Umbilical cord (tissue), 2 donors: Measurements from ENCODE around the gene VGLL4. TPM values are rescaled to one million over a fixed set of nuclear protein-coding genes. Genes with fewer than 3 reads are reported as not detected.

Experiments used
- DNase-seq: peaks from one replicate; pipeline ENCODE4 v3.0.0-alpha.2; 2015; ENCODE audit warnings: low spot score
- total RNA-seq: library from RNA; depleted of rRNA; stranded (reverse); fragments of >200 nt; gene quantifications from one replicate; pipeline ENCODE4 v1.2.3, GENCODE V29; 2014; ENCODE audit warnings: low replicate concordance; ENCODE audit not compliant: insufficient read depth

The VGLL4 gene
- total RNA-seq, 1 donor from 2014 or later, result 122 TPM

DNA sequence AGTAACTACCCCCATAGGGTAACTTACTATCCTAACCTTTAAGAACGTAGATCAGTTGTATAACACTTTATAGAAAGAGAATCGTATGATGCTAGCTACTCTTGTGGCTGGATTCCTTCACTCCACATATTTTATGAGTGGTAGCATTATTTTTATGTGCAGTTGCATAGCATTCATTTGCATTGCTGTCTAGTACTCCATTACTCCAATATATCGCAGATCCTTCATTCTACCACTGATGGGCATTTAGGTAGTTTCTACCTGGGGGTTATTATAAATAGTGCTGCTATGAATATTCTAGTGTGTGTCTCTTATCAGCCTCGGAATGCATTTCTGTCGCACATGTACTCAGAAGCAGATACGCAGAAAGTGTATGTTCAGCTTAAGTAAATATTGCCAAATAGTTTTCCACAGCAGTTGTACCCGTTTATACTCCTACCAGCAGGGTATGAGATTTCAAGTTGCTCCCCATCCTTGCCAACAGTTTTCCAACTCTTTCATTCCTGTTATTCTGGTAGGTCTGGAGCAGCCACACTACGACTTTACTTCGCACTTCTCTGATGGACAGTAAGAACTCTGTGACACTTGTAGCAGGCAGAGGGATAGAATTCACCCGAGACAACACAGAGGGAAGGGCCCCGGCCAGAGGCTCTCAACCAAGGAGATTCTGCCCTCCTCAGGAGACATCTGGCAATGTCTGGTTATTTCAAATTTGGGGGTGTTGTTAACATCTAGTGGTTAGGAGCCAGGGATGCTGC is 9.8 kb upstream of the VGLL4 start:
- no peak for DNase-seq

DNA sequence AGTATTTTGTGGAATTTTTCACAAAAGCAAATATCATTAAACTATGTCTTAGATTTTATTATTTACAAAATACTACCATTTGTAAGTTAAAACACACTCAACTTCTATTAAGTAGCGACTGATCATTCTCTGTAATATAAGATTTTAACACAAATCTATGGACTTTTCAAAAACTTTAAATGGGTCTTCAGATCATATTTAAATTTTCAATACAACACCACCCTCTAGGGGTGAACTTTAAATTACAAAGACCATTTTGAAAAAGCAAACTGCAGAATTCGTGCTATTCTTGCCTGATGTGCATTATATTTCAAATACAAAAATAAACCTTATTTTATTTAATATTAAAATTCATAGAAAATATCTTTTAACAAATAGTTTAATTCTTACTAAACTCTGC is 8.2 kb upstream of the VGLL4 start:
- peak; percentile 66 for DNase-seq

DNA sequence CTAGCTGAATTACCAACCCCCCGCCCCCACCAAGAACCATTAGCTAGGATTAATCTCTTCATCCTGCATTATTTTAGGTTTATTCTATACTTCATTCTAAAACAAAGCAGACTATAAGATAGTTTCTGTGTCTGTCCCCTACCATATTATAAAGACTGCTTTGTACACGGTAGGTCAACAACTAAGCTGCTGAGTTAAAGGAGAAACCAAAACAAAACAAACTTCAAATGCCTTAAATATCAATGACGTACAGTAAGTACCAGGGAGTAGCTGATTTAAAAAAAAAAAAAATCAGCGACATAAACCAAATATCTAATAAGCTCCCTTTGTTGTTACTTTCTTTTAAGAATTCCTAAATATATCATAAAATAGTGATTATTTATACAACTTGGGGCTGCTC is 7.8 kb upstream of the VGLL4 start:
- no peak for DNase-seq

DNA sequence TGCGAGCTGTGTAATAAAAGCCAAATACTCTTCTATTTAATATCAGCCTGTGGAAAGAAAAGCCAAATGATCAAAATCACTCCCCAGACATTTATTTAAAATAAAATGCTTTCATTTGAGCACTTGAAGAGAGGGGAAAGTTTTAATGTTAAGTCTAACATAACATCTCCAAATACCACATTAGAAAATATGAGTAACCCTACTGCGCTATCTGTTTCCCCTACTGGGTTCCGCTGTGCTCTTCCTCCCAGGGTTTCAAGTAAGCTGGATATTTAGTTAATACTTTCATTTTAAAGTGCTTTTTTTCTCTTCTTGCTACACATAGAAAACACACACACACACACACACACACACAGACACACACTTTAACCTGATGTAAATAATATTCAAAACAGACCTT is 6.7 kb upstream of the VGLL4 start:
- no peak for DNase-seq

DNA sequence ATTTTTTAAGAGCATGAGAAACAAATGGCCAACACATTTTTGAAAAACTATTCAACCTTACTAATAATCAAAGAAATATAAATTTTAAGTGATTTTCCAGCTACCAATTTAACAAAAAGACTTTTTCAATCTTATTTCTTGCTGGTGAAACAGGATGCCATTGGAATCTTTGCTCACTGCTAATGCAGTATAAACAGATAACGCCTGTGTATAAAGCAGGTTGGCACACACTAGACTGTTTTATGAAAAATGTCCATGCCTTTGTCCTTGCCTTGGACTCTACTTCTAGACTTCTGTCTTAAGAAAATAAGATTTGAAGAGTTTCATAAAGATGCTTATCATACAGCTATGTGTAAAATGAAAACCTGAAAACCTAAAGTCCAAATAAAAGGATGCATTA is 5.0 kb upstream of the VGLL4 start:
- DNase-seq, result no peak

DNA sequence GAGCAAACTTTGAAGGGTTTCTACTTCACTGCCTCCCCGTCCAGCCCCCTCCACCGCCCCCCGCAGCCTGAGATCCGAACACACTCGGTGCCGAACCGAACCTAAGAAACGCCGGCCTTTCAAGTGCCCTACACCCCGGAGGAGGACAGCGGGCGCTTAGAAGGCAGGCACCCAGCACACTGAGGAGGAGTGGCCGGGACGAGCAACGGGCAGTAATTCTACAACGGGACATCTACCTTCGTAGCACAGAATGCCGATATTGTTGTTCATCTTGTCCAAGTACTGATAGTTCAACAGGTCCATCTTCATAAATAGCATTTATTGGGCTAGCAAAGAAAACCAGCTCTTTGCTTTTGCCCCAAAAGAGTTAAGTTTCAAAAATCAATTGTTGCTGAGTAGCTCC is 513 bp downstream of the VGLL4 start:
- no peak for DNase-seq

DNA sequence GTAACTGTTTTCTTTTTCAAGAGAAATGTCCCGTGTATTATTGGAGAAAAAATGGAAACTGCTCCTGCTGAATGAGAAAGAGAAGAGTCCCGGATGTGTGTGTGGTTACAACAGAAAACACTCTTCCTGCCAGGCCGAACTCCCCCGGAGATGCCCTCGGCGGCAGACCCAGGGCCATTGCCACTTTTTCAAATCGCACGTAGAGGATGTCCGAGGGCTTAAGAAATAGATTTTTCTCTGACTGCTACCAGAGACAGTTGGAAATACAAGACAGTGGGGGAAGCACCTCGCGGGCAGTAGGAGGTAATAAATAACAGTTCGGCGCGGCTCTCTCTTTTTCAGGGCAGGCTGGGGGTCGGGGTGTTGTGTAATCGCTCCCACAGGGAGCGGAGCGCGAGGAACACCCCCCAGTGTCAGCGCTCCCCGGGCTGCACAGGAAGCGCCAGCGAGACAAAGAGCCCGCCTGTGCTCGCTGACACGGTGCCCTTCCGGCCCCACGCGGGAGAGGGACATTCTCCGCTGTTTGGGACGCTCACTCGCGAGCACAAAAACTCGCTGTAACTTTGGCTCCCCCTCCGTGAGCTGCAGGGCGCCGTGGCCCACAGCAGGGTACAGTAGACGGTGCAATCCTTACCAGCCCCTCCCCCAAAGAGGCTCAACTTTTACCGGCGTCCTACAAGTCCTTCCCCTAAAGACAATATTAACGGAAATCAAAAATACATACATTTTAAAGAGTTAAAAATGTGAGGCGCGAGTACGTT is 1.1 kb downstream of the VGLL4 start:
- DNase-seq, result peak; percentile 87

DNA sequence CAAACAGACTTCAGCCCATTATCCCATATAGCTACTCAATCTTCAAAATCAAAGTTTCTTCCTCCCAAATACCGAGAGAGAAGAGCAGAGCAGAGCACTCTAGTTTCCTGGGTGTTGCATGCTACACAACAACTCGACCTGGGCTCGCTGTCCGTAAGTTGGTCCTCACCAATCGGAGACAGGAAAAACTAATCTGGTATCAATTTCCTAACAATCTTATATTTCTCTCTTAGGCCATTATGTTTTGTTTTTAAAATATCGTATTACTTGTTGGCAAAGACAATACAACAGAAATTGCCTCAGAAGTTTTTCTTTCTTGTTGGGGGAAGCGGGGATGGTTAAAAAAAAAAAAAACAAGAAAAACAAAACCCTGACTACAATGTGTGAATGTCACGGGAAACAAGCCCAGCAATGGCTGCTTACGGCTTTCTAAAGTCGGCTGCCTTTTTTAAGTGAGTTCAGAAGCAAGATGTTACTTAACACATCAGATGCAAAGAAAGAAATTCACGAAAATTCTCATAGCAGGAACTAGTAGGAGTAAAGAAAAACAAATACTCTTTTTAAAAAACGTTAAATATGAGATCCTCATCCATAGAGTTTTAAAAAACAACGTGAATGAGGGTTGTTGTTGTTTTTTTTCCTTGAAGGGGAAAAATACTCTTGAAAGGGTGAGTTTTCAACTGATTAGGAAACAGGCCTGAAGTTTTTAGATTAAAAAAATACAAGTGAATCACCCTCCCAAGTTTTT is 1.9 kb downstream of the VGLL4 start:
- DNase-seq, result peak; percentile 71

DNA sequence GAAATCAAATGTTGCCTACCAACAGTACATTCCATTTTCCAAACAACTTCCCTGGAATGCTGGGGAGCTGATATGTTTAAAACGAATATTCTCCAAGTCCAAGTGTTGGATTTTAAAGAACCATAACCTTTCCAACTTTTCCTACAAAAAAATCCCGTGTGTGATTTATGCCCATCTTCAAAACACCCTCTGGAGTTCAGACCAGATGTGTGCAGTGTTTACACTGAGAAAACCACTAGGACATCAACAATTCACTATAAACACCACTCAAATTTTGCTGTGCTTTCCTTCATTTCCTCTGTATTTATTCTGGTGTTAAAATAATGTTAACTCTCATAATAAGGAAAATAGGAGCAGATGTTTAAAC is 2.4 kb downstream of the VGLL4 start:
- no peak for DNase-seq

DNA sequence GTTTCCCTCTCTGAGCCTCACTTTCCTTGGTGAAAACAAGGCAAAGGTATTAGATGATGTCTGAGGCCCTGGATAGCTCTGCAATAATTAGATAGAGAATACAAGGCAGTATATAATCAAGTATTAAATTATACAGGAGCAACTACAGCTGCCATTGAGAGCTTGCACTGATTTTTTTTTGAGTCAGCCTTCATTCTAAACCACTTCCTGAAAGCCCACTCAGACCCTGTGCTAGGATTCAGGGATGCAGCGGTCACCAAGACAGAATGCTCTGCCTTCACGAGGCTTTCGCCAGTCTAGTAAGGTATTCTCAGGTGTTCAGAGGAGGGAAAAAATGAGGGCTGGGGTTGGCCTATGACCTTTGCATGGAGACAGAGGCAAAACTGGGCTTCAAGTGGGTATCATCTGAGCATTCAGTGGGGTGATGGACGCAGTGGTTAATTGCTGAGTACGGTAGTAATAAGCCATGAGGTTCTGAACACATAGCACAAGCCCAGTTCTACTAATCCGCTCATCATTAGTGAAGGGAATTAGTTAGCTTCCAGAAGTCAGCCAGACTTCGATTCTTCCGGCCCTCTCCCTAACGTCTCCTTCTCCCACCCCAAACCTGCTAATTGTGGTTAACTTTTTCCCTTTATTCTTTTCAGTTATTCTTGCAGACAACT is 3.6 kb downstream of the VGLL4 start:
- DNase-seq, result no peak

DNA sequence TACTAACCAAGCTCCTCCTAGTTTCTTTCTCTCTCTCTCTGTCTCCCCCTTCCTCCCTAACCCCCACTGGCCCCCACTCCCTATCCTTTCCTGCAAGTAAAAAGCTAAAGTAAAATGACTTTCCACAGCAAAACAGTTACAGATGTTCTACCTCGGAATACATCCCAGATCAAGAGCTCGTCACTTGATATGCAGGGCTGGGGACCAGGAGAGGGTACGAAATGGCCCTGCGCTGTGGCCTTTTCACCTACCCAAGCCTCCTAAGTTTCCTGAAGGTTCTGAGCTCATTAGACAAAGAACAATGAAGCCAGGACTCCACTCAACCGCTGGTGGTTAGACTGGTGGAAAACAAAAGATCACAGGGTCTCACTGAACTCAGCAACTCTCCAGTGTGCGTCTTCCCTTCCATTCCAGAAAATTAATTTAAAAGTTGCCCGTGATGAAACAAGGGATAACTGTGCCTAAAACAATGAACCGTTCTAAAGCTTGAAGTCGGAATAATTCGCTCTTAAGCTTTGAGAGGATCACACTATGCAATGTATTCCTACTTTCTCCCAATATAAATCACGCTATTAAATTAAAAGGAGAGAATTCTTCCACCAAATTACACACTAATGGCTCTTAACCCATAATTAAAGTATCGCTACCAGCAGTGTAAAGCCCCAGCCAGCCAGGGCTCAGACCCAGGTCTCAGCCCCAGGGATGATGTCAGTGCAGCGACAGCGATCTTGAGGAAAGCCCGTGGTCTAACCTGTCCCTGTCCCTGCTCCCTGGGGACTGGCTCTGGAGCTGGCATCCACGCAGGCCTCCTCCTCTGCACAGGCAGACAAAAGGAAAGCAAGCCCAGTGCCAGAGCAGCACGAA is 5.0 kb downstream of the VGLL4 start:
- no peak for DNase-seq

DNA sequence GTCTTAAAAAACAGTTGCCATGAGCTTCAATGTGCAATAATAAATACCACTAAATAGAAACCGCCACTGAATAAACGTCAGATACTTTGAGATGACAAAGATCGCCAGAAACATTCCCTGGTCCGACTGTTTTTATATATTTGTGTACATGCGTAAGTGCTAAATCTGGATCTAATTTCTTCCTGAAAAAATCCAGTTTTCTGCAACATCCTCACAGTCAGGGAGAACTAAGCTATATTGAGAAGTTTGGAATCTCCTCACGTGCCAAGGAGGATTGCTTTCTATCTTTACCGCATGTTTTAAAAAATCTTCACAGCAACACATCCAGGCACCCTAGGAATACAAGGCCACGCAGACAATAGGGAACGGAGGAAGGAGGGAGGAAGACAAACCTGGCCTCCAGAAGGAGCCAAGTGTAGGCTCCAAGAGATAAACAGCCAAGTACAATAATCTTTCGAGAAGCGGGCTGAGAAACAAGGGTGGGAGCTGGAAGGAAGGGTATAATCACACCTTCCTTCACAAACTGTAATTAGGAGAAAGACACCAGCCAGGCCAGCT is 5.7 kb downstream of the VGLL4 start:
- DNase-seq, result peak; percentile 62

DNA sequence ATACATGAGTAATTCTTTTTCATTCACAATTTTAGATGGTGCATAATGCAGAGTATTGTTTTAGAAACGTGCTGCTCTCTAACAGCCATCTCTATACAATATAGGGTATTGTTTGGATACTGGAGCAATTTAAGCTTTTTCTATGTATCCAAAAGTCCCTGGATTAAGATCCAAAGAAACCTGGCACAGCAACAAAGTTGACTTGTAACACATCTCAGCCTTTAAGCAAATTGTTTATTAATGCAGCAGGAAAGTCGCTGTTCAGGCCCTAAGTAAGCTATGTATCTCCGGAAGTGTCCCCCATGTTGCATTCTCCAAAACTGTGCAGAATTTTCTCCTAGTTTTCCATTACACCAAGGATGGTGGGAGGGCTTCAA is 7.3 kb downstream of the VGLL4 start:
- DNase-seq, result no peak

DNA sequence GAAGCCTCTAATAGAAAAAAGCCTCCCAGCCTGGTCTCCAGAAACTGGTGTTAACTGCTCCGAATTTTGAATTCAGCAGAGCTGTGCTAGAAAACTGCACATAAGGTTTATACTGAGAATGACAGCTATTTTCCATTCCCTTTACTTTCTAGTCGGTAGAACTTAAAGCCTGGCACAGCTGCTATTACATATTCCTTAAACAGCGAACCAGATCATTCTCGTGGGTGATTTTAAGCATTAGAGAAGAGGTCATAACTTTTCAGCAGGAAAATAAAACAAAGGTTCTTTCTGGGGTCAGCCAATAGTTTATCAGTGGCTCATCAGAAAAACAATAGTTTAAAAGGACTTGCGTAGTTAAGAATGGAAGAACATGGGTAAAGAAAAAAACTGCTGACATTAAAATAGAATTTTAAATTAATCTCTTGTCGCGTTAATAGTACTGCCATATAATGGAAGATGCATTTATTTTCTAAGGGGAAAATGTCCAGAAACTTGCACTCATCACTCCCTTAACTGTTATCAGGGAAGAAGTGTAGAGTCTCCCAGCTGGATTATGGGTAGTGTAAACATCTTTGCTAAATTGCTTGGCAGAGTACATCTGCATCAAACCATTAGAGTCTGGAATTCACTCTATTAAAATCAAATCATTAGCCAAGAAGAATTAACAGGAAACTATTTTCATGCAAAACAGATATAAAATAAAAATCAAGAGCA is 7.9 kb downstream of the VGLL4 start:
- DNase-seq, result peak; percentile 83

DNA sequence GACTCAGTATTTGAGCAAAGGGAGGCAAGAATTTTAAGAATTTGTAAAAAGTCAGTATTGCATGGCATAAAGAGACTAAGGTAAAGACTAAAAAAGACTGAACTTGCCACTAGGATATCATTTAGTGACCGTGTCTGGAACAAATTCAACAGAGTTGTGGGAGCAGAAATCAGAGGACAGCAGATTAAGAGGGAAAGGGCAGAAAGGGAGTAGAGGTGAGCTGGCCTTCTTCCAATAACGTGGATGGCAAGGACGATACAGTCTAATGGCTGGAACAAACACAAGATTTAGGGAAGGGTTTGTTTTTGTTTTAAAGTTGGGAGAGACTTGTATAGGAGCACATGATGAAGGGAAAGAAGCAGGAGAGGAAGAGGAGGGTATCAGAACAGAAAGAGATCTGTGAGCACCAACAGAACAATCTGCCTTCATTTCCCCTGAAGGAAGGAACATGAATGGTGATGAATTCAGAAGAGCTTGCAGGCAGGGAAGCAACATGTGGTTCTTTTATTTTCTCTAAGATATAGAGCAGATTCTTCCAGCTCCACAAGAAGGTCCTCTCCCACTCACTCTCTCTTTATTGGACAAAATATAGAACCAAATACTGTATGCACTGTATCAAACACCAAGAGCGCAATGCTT is 8.6 kb downstream of the VGLL4 start:
- no peak for DNase-seq

DNA sequence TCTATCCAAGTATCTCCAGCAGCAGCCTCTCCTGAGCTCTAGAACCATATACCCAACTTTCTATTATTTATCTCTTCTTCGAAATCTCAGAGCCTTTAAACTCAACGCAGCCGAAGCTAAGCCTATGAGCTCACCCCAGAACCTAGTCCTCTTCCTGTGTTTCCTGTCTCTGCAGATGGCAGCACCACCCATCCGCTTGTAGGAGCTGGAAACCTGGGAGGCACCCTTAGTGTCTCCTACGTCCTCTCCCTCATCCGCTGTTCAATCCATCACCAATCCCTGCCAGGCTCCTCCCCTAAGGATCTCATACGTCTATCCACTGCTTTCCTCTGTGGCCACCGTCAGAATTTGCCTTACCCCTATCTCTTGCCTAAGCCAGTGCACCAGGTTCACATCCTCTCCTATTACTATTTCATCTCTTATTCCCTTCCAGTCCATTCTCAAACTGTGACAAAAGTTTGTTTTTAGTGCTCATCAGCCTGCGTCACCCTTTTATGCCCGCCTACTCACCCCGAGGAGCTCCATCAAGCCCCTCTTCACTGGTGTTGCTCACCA is 9.6 kb downstream of the VGLL4 start:
- peak; percentile 63 for DNase-seq

DNA sequence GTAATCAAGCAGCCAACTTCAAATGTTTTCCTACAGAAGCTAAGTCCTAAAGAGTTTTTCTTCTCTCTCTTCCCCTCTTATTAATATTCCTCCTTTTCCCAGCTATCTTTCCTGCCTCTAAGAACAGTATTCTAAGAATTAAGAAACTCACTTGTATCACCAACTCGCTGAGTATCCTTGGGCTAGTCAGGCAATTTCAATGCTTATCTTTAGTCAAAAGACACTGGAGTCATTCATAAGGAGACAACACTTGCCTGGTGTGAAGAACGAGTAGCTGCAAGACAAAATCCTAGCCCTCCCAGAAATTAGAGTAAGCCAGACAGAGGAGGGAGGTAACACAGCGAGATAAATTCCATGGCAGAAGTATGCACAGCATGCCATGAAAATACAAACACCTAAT is 10.7 kb downstream of the VGLL4 start:
- no peak for DNase-seq

DNA sequence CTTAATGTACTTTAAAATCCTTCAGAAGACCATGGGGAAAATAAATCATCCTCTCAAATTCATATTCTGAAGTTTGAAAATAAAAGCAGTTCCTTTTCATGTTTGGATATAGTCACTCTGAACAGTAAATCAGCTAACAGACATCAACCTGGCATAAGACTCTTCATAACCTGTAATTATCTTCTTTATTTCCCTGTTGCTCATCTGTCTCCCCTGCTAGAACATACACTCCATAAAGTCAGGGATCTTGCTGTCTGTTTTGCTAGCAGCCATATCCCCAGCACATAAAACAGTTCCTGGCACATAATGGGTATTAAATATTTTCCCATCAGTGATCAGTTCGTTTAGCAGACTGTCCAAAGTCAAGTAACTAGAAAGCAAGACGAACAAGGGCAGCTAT is 11.2 kb downstream of the VGLL4 start:
- no peak for DNase-seq

DNA sequence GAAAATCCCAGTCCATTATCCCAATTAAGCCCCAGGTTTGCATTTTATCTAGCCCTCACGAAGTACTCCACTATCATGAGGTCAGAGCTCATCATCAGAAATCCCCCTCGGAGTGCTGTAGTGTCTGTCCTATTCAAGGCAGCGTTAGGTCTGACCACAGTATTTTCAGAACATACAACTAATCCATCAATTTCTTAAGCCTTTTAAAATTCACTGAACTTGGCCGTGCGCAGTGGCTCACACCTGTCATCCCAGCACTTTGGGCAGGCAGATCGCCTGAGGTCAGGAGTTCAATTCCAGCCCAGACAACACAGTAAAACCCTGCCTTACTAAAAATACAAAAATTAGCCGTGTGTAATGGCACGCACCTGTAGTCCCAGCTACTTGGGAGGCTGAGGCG is 11.9 kb downstream of the VGLL4 start:
- peak; percentile 71 for DNase-seq
